HG03097 (cell line): ENCODE data around the gene MNT.

Source experiments
- ATAC-seq: cut with Tn5 transposase; IDR thresholded peaks from one replicate; pipeline ENCODE4 v1.9.1; 2021; ENCODE audit not compliant: unreplicated experiment, low FRiP score

Gene MNT

GRCh38 chr17:2364763-2365116 lies 36.1 kb downstream of the MNT start:
- no peak for ATAC-seq

- ATAC-seq: no peak
Observed at GRCh38 chr17:2363851-2364762, 36.8 kb downstream of the MNT start.

DNA sequence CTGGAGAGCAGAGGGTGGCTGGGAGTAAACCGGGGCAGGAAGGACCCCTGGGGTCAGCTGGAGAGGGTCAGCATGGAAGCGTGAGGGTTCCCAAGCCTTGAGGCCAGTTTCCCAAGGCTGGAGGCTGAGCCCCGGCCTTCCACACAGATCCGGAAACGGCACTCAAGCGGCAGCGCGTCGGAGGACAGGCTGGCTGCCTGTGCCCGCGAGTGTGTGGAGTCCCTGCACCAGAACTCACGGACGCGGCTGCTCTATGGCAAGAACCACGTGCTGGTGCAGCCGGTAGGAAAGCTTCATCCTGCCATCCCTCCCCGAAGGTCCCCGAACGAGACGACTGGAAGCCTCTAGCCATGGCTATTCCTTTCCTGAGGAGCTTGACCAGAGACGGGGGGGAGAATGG lies 37.5 kb downstream of the MNT start:
- ATAC-seq: no peak

DNA sequence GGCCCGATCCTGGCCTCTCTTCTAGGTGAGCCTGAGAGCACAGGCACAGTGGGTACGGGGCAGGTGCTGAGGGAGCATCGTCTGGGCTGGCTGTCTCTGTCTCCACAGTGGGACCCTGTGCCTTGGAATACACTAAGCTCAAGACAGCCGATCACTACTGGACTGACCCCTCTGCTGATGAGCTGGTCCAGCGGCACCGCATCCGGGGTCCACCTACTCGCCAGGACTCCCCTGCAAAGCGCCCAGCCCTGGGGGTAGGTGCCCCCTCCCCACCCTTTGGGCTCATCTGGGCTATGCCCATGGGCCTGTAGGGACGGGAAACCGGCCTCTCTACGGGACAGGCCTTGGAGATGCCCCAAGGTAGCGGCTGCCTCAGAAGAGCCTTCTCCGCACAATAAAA lies 38.0 kb downstream of the MNT start:
- ATAC-seq: no peak

GRCh38 chr17:2362416-2362815 lies 38.4 kb downstream of the MNT start:
- ATAC-seq: no peak

DNA sequence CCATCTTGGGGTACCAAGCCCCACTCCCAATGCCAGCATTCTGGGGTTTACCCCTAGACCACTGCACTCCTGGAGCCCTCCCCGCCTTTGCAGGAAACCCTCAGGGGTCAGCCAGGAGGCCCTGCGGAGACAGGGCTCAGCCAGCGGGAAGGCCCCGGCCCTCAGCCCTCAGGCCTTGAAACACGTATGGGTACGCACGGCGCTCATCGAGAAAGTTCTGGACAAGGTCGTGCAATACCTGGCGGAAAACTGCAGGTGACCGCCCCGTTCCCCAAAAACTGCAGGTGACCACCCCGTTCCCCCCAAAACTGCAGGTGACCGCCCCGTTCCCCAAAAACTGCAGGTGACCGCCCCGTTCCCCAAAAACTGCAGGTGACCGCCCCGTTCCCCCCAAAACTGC lies 38.8 kb downstream of the MNT start:
- no peak for ATAC-seq

- ATAC-seq: no peak
Observed at GRCh38 chr17:2361010-2361760, 39.7 kb downstream of the MNT start.

GRCh38 chr17:2357931-2358434 lies 42.9 kb downstream of the MNT start:
- no peak for ATAC-seq

- ATAC-seq: no peak
Observed at GRCh38 chr17:2357237-2357636, 43.6 kb downstream of the MNT start.

DNA sequence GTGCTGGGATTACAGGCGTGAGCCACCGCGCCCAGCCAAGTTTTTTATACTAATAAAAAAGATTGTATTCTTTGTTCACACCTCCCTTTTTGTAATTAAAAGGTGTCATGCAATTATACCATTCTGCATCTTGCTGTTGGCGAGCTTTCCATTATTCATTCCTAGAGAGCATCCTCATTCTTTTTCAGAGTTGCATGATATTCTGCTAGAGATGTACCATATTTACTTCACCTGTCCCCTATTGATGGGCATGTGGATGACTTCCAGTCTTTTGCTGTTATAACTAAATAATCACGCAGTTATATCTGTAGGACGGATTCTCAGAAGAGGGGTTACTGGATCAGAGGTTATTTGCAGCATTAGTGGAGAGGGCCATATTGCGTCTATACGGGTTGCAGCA lies 46.5 kb downstream of the MNT start:
- ATAC-seq: no peak

DNA sequence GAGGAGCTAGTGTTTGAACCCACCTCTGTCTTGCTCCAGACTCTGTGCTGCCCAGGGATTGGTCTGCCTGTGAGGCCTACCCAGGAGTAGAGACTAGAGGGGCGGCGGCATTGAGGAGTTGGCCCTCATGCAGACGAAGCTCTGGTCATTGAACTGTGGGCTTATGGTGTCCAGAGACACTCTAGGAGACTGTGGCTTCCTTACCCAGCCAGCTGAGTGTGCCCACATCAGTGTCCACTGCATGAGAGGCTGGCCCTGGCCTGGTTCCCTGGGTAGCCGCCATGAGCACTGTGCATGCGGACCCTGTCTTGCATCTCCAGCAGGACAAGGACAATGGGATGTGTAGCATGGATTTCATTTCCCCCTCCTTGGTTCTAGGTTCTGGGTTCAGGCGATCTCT lies 49.6 kb downstream of the MNT start:
- ATAC-seq: no peak

DNA sequence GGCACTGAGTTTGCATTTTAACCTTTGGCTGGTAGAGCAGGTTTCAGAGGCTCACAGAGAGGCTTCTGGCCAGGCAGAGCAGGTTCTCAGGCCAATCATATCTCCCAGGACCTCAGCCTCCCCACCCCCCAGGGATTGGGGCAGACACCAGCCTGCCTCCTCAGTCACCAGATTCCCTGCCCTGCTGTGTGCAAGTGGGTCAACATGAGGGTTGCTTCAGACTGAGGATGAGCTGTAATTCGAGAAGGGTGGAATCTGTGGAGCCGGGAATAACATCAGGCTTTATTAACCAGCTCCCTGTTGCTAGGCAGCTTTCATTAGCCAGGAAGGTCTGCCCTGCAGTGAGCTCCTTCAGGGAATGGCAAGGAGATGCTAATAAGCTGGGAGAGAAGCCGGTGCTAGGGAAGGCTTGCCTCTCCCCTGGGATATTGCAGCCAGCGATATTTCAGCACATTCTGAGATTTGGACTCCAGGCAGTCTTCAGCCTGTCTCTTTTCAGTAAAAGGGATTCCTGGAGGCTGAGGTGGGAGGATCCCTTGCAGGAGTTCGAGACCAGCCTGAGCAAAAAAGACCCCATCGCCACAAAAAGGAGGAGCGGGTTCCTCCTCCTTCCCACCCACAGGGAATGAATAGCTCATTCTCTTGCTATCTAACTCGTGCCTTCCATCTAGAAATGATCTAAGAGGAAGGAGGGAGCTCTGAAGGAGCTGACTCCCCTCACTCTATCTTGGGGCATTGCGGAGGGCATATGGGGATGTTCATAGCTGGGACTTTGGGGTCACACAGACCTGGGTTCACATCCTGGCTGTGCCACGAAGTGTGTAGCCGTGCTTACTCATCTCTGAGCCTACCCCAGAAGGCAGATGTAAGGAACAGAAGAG lies 52.8 kb downstream of the MNT start:
- ATAC-seq: no peak

GRCh38 chr17:2346475-2346874 lies 54.4 kb downstream of the MNT start:
- no peak for ATAC-seq

DNA sequence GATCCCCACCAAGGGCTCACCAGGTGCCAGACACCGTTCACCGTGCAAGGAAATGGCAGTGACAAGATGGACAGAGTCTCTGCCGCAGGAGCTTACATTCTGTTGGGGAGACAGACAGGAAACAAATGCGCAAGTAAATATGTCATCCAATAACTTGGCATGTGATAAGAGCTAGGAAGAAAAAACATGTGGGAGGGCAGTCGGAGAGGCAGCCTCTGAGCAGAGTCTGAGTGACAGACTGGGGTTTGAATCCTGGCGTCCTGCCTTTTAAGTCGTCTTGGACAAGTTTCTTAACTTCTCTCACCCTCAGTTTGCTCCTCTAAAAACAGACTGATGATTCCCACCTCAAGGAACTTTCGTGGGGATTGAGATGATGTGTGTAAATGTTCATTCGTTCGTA lies 56.3 kb downstream of the MNT start:
- no peak for ATAC-seq

- no peak for ATAC-seq
Observed at GRCh38 chr17:2343421-2343820, 57.4 kb downstream of the MNT start.

DNA sequence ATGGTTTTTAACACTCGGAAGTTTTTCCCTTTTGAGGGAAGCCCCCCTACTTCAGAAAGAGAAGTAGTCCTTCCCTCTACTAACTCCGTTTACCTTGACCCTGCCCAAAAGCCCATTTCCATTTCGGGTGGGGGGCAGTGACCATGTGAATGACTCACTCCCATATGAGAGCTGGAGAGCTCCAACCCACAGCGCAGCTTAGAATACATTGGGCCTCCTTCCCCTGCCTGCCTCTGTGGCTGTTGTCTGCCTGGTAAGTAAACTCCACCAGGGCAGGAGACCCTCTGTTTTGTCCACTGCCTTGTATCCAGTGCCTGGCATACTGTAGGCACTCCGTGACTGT lies 62.6 kb downstream of the MNT start:
- ATAC-seq: no peak

DNA sequence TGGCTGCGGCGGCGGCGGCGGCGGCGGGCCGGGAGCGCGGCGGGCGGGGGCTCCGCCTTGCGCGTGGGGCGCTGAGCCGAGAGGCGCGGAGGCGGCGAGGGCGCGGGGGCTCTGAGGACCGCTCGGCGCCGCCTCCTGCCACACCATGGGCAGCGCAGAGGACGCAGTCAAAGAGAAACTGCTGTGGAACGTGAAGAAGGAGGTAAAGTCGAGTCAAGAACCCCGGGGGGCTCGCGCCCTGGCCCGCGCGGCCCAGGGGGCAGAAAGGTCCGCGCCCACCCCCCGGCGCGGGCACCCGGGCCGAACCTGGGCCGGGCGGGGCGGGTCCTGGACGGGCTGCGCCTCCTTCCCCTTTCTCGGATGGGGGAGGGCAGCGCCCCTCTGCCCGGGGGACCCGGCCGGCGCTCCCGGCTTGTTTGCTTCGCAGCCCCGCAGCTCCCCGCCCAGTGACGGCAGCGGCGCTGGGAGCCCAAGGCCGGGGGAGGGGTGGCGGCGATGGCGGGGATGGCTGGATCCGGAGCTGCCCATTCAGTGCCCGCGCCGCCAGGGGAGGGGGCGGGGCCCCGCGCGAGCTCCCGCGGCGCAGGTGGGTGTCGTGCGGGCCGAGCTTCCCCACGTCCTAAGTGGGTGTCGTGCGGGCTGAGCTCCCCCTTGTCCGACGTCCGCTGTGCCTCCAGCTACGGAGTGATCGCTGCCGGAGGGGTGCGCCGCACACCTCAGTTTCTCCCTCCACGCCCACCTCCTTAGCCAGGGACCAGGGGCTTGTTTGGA lies 63.1 kb downstream of the MNT start:
- ATAC-seq: no peak

DNA sequence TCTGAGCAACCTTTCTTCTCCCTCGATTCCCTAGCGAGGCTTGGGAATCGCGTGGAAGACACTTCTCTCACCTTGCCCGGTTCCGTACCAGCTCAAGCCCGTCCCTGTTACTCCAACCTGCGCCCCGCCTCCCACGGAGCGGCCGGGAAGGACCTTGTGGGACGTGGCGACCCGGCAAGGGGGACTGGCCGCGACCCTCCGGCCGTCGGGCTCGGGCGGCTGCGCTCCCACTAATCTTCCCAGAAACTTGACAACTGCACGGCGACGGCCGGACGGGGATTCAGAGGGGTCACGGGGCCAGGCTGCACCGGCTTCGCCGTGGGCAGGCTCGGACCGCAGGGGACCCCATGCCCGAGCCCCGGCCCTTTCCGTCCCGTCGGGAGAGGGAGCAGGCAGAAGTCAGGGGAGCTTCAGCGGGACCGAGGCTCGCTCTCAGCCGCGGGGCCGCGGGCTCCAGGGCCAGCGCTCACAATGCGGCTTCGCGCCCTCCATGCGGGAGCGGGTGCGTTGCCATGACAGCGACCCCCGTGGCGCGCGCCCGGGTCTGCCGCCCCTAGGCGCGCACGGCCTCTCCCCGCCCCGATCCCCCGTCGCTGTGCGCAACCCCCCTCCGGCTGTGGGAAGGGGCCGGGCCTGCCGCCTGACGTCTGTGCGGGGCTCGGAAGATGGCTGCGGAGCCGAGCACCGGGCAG lies 63.9 kb downstream of the MNT start, which contains the start of gene SGSM2:
SGSM2 (plus strand) TSS at position 650 of the 692 bp plus-strand sequence. CDS start 188 bp downstream, outside the sequence.
- no peak for ATAC-seq

- peak; percentile 78 for ATAC-seq
Observed at GRCh38 chr17:2336215-2336851, 64.5 kb downstream of the MNT start, which contains the start of gene TSR1. Gene TSR1, minus strand, starts transcription at chr17:2336457. Its CDS starts 30 bp downstream, at chr17:2336427.
